NCI-H1436 (cell line): ENCODE measurements around the gene LTA.

ENCODE experiments used
- DNase-seq: peaks from one replicate; lab custom pipeline; 2025; lab: John Stamatoyannopoulos, UW

LTA gene

GRCh38 chr6:31572041-31572911 is at the start of gene LTA:
Gene LTA, plus strand, starts transcription at chr6:31572289. Its CDS starts 454 bp downstream, at chr6:31572743.
- DNase-seq = no peak

DNA sequence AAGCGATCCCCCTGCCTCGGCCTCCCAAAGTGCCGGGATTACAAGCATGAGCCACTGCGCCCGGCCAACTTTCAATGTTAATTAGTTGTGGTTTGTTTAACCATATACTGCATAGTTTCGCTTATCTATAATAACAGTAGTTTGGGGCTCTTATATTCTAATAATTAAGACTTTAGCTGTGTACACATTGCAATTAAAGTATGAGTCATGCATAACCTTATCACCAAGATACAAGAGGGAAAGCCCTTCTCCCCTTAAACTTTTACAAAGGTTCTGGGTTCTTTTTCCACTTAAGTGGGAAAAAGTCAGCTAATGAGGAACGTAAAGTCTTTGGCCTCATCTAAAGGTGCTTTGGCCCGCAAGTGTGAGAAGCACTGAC is 46.5 kb upstream of the LTA start:
- no peak for DNase-seq

DNA sequence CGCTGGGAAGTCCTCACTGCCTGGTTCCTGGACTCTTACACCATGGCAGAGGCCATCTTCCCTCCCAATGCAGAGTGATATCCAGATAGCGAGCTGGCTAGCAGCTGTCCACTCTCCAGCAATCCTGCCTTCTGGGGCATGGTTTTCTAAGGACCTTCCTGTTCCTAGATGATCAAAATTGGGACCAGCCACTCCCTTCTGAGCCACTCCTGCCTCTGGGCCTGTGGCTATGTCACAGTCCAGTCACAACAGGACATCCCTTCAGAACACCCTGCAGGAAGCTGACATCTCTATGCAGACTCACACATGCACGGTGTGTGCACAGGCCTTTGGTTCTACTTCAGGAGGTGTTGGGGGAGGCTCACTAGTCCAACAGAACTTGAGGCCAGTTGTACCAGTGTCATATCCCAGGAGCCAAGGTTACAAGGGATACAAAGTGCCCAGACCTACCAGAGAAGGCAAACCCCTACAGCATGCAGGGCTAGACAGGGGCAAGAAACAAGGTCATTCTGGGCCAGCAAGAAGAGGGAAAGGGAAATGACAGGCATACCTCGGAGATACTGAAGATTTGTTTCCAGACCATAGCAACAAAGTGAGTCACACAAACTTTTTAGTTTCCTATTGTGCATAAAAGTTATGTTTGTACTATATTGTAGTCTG is 46.0 kb upstream of the LTA start:
- no peak for DNase-seq

GRCh38 chr6:31528307-31528777 is 43.7 kb upstream of the LTA start:
- DNase-seq = no peak

GRCh38 chr6:31528821-31529328 is 43.2 kb upstream of the LTA start, which contains the start of gene MCCD1:
Gene MCCD1, plus strand, starts transcription at chr6:31528962. Its CDS starts 53 bp downstream, at chr6:31529015.
- no peak for DNase-seq

- no peak for DNase-seq
Observed at GRCh38 chr6:31529329-31530150, 42.5 kb upstream of the LTA start.

DNA sequence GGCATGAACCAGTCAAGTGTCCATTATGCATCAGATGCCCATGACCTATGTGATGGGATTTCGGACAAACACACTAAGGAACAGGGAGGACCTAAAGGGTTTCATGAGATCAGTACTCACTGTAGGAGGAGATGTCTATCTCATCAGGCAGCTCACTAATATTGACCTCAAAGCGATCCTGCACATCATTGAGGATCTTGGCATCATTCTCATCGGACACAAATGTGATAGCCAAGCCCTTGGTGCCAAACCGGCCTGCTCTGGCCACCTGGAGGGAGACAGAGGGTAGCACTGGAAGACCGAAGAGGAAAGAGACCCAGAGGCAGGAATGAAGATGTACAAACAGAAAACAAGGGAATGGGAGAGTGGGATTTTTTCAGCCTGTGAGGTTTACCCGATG is 41.4 kb upstream of the LTA start:
- DNase-seq = no peak

GRCh38 chr6:31531162-31531561 is 40.9 kb upstream of the LTA start:
- no peak for DNase-seq

DNA sequence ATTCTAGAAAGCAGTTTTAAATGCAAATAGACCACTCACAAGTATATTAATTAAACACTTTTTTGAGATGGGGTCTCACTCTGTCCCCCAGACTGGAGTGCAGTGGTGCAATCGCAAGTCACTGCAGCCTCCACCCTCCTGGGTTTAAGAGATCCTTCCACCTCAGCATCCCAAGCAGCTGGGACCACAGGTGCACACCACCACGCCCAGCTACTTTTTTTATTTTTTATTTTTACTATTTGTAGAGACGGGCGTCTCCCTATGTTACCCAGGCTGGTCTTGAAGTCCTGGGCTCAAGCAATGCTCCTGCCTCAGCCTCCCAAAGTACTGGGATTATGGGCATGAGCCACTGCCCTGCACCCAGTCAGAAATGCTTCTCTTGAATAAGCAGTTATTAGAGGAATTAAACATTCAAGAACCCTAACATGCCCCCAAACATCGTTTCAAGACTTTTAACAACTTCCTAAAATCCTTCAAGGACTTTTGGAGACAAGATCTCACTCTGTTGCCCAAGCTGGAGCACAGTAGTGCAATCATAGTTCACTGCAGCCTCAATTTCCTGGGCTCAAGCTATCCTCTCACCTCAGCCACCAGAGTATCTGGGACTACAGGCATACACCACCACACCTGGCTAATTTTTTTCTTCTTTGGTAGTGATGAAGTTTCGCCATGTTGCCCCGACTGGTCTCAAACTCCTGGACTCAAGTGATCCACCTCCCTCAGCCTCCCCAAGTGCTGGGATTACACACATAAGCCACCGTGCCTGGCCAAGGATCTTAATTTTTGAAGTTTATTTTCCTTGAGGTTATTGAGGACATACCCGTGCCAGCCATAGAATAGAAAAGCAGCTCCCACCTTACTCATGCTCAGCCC is 40.1 kb upstream of the LTA start:
- DNase-seq = no peak

GRCh38 chr6:31532644-31533454 is 39.2 kb upstream of the LTA start:
- DNase-seq = no peak

DNA sequence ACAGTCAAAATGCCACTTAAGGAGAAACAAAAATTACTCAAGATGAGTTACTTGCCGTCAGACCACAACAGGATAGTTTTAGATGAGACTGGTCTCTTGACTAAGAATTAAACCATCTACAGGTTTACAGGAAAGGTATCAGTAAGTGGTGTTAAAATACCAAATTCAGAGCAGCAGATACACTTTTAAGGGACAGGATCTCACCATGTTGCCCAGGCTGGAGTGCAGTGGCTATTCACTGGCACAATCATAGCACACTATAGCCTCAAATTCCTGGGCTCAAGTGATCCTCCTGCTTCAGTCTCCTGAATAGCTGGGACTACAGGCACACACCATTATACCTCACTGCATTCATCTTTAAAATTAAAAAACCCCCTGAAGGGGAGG is 38.6 kb upstream of the LTA start:
- no peak for DNase-seq

DNA sequence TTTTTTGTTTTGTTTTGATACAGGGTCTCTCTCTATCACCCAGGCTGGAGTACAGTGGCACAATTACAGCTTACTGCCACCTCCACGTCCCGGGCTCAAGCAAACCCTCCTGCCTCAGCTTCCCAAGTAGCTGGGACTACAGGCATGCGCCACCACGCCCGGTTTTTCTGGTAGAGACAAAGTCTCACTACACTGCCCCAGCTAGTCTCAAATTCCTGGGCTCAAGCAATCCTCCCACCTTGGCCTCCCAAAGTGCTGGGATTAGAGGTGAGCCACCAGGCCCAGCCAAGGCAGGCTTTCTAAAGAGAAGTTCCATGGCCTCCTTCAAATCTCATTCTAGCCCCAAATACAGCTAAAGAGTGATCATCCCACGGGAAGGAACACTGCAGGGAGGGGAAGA is 38.1 kb upstream of the LTA start:
- DNase-seq = no peak

DNA sequence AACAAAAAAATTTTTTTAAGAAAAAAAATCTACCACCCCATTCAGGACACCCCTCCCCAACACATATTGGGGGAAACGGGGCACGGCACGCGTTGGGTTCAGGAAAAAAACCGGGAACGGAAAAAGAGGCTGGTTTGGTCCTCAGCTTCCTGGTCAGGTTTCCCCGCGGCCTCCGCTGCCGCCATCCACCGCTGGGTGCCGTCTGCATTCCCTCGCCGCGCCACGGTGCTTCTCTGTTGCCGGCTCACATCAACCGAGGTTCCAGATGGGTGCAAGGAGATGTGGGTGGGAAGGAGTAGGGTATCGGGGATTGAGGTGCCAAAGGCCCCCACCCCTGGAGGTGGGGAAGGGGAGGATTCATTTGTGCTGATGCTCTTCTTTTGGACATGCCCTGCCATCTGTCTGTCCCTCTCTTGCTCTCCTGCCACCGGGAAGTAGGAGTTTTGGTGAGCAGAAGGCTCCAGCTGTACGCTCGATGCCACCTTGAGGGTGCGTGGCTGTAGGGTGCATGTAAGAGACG is 37.5 kb upstream of the LTA start:
- no peak for DNase-seq

DNA sequence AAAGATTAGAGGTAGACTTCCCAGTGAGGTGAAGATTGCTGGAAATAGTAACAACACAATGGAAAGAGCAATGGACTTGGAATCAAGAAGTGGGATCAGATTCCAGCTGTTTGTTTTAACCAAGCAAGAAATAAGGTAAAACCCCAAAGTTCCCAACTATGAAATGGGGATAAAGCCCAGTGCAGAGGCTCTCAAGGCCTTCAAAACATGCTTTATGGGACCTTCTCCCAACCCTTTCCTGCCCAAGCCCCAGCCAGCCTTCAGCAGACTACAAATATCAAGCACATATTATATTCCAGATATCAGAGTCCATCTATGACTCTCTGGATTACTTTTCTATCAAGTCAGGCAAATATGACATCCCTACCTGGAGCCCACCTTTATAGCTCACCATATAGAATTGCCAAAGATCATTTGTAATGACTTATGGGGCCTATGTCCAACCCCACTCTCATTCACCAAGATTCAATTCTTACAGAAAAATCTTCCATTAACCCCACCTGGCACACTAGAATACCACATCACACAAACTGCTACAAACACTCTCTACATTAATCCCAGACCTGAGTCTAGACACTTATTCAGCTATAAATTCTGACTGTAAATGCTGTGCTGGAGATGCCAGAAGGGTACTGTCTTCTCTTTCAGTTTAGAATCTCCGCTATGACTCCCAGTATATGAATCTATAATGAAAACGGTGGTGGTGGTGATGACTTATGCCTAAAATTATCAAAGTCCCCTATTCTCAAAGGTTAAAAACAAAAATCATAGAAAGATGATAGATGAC is 36.4 kb upstream of the LTA start:
- DNase-seq = no peak

GRCh38 chr6:31538805-31539400 is 33.2 kb upstream of the LTA start:
- no peak for DNase-seq

DNA sequence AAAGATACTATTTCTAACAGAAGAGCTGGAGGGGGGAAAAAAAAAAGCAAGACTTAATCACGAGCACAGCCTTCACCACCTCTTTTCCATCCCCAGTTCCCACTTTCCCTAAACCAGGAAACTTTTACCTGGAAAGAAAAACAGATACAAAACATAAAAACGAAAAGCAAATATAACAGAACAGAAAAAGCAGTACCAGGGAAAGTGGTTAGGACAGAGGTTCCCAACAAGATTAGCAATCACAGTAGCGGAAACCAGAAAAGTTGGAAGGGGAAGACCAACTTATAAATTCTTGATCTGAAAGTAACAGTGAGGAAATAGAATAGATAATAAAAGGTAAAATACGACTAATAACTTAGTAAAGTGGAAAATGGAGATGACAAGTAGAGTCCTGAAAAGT is 31.4 kb upstream of the LTA start:
- no peak for DNase-seq

GRCh38 chr6:31541059-31541657 is 30.9 kb upstream of the LTA start:
- DNase-seq = peak; percentile 50
